Chondrocyte (in vitro differentiated cells): ENCODE results near the gene SCLY. TPM values are rescaled to one million over a fixed set of nuclear protein-coding genes. Genes with fewer than 3 reads are reported as not detected.

ENCODE experiments used
- DNase-seq: peaks from one replicate; pipeline ENCODE4 v3.0.0; 2021; ENCODE audit warnings: mixed read lengths, low spot score
- H3K27ac Mint-ChIP-seq: one replicate; pipeline ENCODE4 v1.8.0; 2021; ENCODE audit warnings: mild to moderate bottlenecking, moderate library complexity, mixed read lengths; ENCODE audit not compliant: unreplicated experiment
- H3K27me3 Mint-ChIP-seq: 2 replicates; pipeline ENCODE4 v1.8.0; 2021; ENCODE audit warnings: low read depth, mixed read lengths
- H3K36me3 Mint-ChIP-seq: 2 replicates; pipeline ENCODE4 v1.8.0; 2021; ENCODE audit warnings: low read depth, mixed read lengths
- H3K4me1 Mint-ChIP-seq: 2 replicates; pipeline ENCODE4 v1.8.0; 2021; ENCODE audit warnings: low read depth, mild to moderate bottlenecking, mixed read lengths
- H3K4me3 Mint-ChIP-seq: one replicate; pipeline ENCODE4 v1.8.0; 2021; ENCODE audit warnings: mild to moderate bottlenecking, moderate library complexity, mixed read lengths; ENCODE audit not compliant: unreplicated experiment
- H3K9me3 Mint-ChIP-seq: 2 replicates; pipeline ENCODE4 v1.8.0; 2021; ENCODE audit warnings: low read depth, mixed read lengths
- CTCF ChIP-seq: fragments of 200-600 bp; sonication (generic); IDR thresholded peaks from 2 replicates; pipeline ENCODE4 v1.5.0; 2021; ENCODE audit warnings: antibody characterized with exemption, mild to moderate bottlenecking, moderate library complexity
- total RNA-seq: library from RNA; stranded (reverse); gene quantifications from 3 replicates; pipeline ENCODE4 v1.2.1, GENCODE V29; 2021

The SCLY gene
- total RNA-seq, 1 donor from 2014 or later: 12.7 TPM

GRCh38 chr2:238084761-238085160, 24.0 kb downstream of the SCLY start:
- Mint-ChIP-seq H3K36me3 (peaks cover 30% of the 10 kb centered on the region), H3K27ac (no peak overlapping the region), H3K9me3 (peaks cover 4% of the 10 kb centered on the region), H3K4me3 (no peak overlapping the region), H3K4me1 (peaks cover 6% of the 10 kb centered on the region), H3K27me3 (no peaks in the 10 kb centered on the region)
- no peak for TF ChIP-seq CTCF
- DNase-seq: no peak

GRCh38 chr2:238085899-238086298, 25.1 kb downstream of the SCLY start:
- DNase-seq: no peak
- Mint-ChIP-seq H3K27me3 (no peaks in the 10 kb centered on the region), H3K4me1 (peaks cover 6% of the 10 kb centered on the region), H3K36me3 (peaks cover 25% of the 10 kb centered on the region), H3K9me3 (no peaks in the 10 kb centered on the region), H3K27ac (peak overlapping the region; percentile 30), H3K4me3 (no peak overlapping the region)
- TF ChIP-seq CTCF: no peak

- H3K36me3 Mint-ChIP-seq: peaks cover 20% of the 10 kb centered on the region
- H3K4me1 Mint-ChIP-seq: peaks cover 6% of the 10 kb centered on the region
- no peak for DNase-seq
- no peak overlapping the region for H3K27ac Mint-ChIP-seq
- H3K27me3 Mint-ChIP-seq: no peaks in the 10 kb centered on the region
- no peak for TF ChIP-seq CTCF
- no peak overlapping the region for H3K4me3 Mint-ChIP-seq
- no peaks in the 10 kb centered on the region for H3K9me3 Mint-ChIP-seq
Measured at GRCh38 chr2:238087211-238087610, 26.4 kb downstream of the SCLY start.

- Mint-ChIP-seq H3K9me3 (no peaks in the 10 kb centered on the region), H3K27ac (no peak overlapping the region), H3K36me3 (peaks cover 7% of the 10 kb centered on the region), H3K4me1 (peaks cover under 1% of the 10 kb centered on the region), H3K4me3 (no peak overlapping the region), H3K27me3 (no peaks in the 10 kb centered on the region)
- no peak for TF ChIP-seq CTCF
- DNase-seq: no peak
Measured at GRCh38 chr2:238090887-238091286, 30.1 kb downstream of the SCLY start.

- no peak for TF ChIP-seq CTCF
Measured at GRCh38 chr2:238091436-238092060, 30.7 kb downstream of the SCLY start.

More at GRCh38 chr2:238091436-238092060, 30.7 kb downstream of the SCLY start:
- Mint-ChIP-seq H3K36me3 (peaks cover 5% of the 10 kb centered on the region), H3K4me3 (no peak overlapping the region), H3K9me3 (no peaks in the 10 kb centered on the region), H3K4me1 (peaks cover 5% of the 10 kb centered on the region), H3K27me3 (no peaks in the 10 kb centered on the region), H3K27ac (no peak overlapping the region)
- no peak for DNase-seq
